ENCODE data around the gene TARS1. TPM values are rescaled to one million over a fixed set of nuclear protein-coding genes. Genes with fewer than 3 reads are reported as not detected.

The TARS1 gene
- total RNA-seq, 4 donors from 2014 or later = 29.3 to 40.4 (median 38.9) TPM

- no peak overlapping the region for H3K4me3 ChIP-seq (ENCODE audit: low read depth, poor library complexity, severe bottlenecking)
- no peak for DNase-seq (ENCODE audit: low spot score in 2 of 2)
- TF ChIP-seq CTCF (IDR thresholded peaks at IDR 0.05) (no peak), POLR2A (IDR thresholded peaks at IDR 0.05) (no peak)
- intact Hi-C loops (cut with DNase I; ENCODE audit: low total_unique reads) = no loop called here
These were observed 23.1 kb upstream of the TARS1 start for GRCh38 chr5:33417632-33418031.

GRCh38 chr5:33420946-33421345 is 19.8 kb upstream of the TARS1 start:
- DNase-seq (ENCODE audit: low spot score in 2 of 2) = no peak
- 79 to 82% methylated on average over 5 of the region's 5 CpGs for WGBS, 2 donors
- intact Hi-C loops (cut with DNase I; ENCODE audit: low total_unique reads) = no loop called here
- TF ChIP-seq CTCF (IDR thresholded peaks at IDR 0.05) (no peak), POLR2A (IDR thresholded peaks at IDR 0.05) (no peak)
- H3K4me3 ChIP-seq (ENCODE audit: low read depth, poor library complexity, severe bottlenecking) = no peak overlapping the region

DNA sequence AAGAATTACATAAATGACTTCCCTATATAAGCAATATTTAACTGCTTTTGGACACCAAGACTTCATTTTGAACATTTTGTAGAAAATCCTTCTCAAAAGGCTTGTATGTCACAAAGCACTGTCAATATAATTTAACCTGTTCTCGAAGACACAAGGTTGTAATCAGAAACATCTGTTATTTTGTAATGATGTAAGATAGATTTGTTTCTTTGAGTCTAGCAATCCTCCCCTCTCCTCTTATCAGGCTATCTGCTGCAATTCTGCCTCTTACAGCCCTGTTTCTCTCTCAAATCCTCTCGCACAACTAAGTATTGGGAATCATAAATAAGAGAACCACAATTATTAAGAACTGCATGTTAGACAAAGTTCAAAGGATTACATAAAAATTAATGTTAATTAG is 18.6 kb upstream of the TARS1 start:
- intact Hi-C loops (cut with DNase I; ENCODE audit: low total_unique reads) = no loop called here
- no peak overlapping the region for H3K4me3 ChIP-seq (ENCODE audit: low read depth, poor library complexity, severe bottlenecking)
- TF ChIP-seq CTCF (IDR thresholded peaks at IDR 0.05) = no peak
- no peak for DNase-seq (ENCODE audit: low spot score in 2 of 2)
- WGBS, 2 donors = 81 to 89% methylated on average over 2 of the region's 2 CpGs

- intact Hi-C loops (cut with DNase I; ENCODE audit: low total_unique reads) = no loop called here
- no peak overlapping the region for H3K4me3 ChIP-seq (ENCODE audit: low read depth, poor library complexity, severe bottlenecking)
- 9 to 15% methylated on average over 3 of the region's 3 CpGs for WGBS, 2 donors
- DNase-seq (ENCODE audit: low spot score in 2 of 2) = no peak
- TF ChIP-seq POLR2A (IDR thresholded peaks at IDR 0.05) (no peak), CTCF (IDR thresholded peaks at IDR 0.05) (no peak)
These were observed 17.6 kb upstream of the TARS1 start for GRCh38 chr5:33423018-33423630.

DNA sequence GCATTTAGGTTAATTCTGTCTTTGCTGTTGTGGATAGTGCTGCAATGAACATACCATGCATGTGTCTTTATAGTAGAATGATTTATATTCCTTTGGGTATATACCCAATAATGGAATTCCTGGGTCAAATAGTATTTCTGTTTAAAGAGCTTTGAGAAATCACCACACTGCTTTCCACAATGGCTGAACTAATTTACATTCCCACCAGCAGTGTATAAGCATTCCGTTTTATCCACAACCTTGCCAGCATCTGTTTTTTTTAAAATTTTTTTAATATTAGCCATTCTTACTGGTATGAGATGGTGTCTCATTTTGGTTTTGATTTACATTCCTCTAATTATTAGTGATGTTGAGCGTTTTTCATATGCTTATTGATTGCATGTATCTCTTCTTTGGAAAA is 15.5 kb upstream of the TARS1 start:
- intact Hi-C loops (cut with DNase I; ENCODE audit: low total_unique reads) = no loop called here
- TF ChIP-seq POLR2A (IDR thresholded peaks at IDR 0.05) (no peak), CTCF (IDR thresholded peaks at IDR 0.05) (no peak)
- WGBS, 2 donors = 78 to 88% methylated on average over 2 of the region's 2 CpGs
- no peak overlapping the region for H3K4me3 ChIP-seq (ENCODE audit: low read depth, poor library complexity, severe bottlenecking)
- no peak for DNase-seq (ENCODE audit: low spot score in 2 of 2)

GRCh38 chr5:33430983-33431382 is 9.8 kb upstream of the TARS1 start:
- TF ChIP-seq CTCF (IDR thresholded peaks at IDR 0.05) = no peak
- TF ChIP-seq POLR2A (IDR thresholded peaks at IDR 0.05) = no peak
- intact Hi-C loops (cut with DNase I; ENCODE audit: low total_unique reads) = loop anchor here (10.0 kb wide), 1 partner anchor 504 kb away; the partner anchor contains the start of gene RXFP3
- no peak overlapping the region for H3K4me3 ChIP-seq (ENCODE audit: low read depth, poor library complexity, severe bottlenecking)
- no peak for DNase-seq (ENCODE audit: low spot score in 2 of 2)
- 79 to 97% methylated on average over 1 of the region's 1 CpG for WGBS, 2 donors
